IMR-90 (cell line): ENCODE results near the gene FN3KRP. TPM values are rescaled to one million over a fixed set of nuclear protein-coding genes. Genes with fewer than 3 reads are reported as not detected.

Source experiments
- ATAC-seq: fragments of 200-7000 bp; cut with Tn5 transposase; 2 replicates; pipeline ENCODE4 v1.9.1; 2020; ENCODE audit warnings: low read depth, mild to moderate bottlenecking, moderate library complexity
- BruUV-seq: library from RNA; stranded (reverse); fragments of 400-500 nt; replicated peaks from 2 replicates; lab custom pipeline; 2021; lab: Mats Ljungman, UMichigan
- CTCF ChIA-PET: fragments of 300-600 bp; formaldehyde crosslinking; extraction: SDS; loops from one replicate; lab custom pipeline; 2021; ENCODE audit warnings: antibody characterized with exemption; lab: Yijun Ruan, JAX
- POLR2A ChIA-PET: fragments of 300-600 bp; sonication (Branson Sonifier 250); formaldehyde crosslinking; loops from one replicate; lab custom pipeline; 2022; ENCODE audit warnings: antibody characterized with exemption; ENCODE audit not compliant: unreplicated experiment; lab: Charles Lee
- DNase-seq: peaks from one replicate; pipeline ENCODE4 v3.0.0; 2013
- H2AFZ ChIP-seq: replicated peaks from 2 replicates; pipeline ENCODE3; 2013; ENCODE audit warnings: low read length, mild to moderate bottlenecking; ENCODE audit not compliant: poor library complexity
- H2AK5ac ChIP-seq: 2 replicates; pipeline ENCODE4 v1.6.1; 2013; ENCODE audit warnings: low read depth, low read length, inconsistent platforms
- H2AK9ac ChIP-seq: replicated peaks from 2 replicates; pipeline ENCODE3; 2013; ENCODE audit warnings: mild to moderate bottlenecking, low read depth, low read length, moderate library complexity; ENCODE audit not compliant: poor library complexity
- H2BK120ac ChIP-seq: 2 replicates; pipeline ENCODE4 v1.6.1; 2013; ENCODE audit warnings: low read depth, low read length, inconsistent platforms
- H2BK15ac ChIP-seq: 3 replicates; pipeline ENCODE4 v1.6.1; 2013; ENCODE audit warnings: low read depth, low read length, inconsistent platforms
- H2BK20ac ChIP-seq: 2 replicates; pipeline ENCODE4 v1.6.1; 2013; ENCODE audit warnings: low read depth, mild to moderate bottlenecking, inconsistent platforms, low read length, moderate library complexity
- H2BK5ac ChIP-seq: 2 replicates; pipeline ENCODE4 v1.6.1; 2013; ENCODE audit warnings: mild to moderate bottlenecking, low read depth, low read length, inconsistent platforms; ENCODE audit not compliant: poor library complexity, severe bottlenecking
- H3K14ac ChIP-seq: replicated peaks from 2 replicates; pipeline ENCODE4 v1.6.1; 2013; ENCODE audit warnings: low read depth, low read length, inconsistent platforms
- H3K18ac ChIP-seq: 2 replicates; pipeline ENCODE4 v1.6.1; 2013; ENCODE audit warnings: low read depth, low read length, control low read depth
- H3K23ac ChIP-seq: 2 replicates; pipeline ENCODE4 v1.6.1; 2013; ENCODE audit warnings: low read depth, low read length, inconsistent platforms
- H3K27ac ChIP-seq: 2 replicates; pipeline ENCODE4 v1.5.1; 2013; ENCODE audit warnings: mild to moderate bottlenecking, control low read depth, low read length; ENCODE audit not compliant: insufficient read depth
- H3K27me3 ChIP-seq: 2 replicates; pipeline ENCODE4 v1.6.1; 2013; ENCODE audit warnings: low read length; ENCODE audit not compliant: control insufficient read depth, insufficient read depth
- H3K36me3 ChIP-seq: 2 replicates; pipeline ENCODE4 v1.6.1; 2013; ENCODE audit warnings: low read length, mixed read lengths; ENCODE audit not compliant: control insufficient read depth, insufficient read depth
- H3K4ac ChIP-seq: 2 replicates; pipeline ENCODE4 v1.6.1; 2013; ENCODE audit warnings: low read depth, low read length, inconsistent platforms
- H3K4me1 ChIP-seq: 2 replicates; pipeline ENCODE4 v1.6.1; 2013; ENCODE audit warnings: low read length, mixed read lengths; ENCODE audit not compliant: control insufficient read depth, insufficient read depth
- H3K4me2 ChIP-seq: 2 replicates; pipeline ENCODE4 v1.6.1; 2013; ENCODE audit warnings: low read depth, mild to moderate bottlenecking, control low read depth, low read length, moderate library complexity
- H3K4me3 ChIP-seq: 2 replicates; pipeline ENCODE4 v1.5.1; 2013; ENCODE audit warnings: low read depth, mild to moderate bottlenecking, control low read depth, low read length, moderate library complexity; ENCODE audit not compliant: insufficient read depth
- H3K56ac ChIP-seq: 2 replicates; pipeline ENCODE4 v1.6.1; 2013; ENCODE audit warnings: low read length, inconsistent platforms; ENCODE audit not compliant: insufficient read depth; ENCODE audit errors: extremely low read depth
- H3K79me1 ChIP-seq, 2 experiments: 2 replicates each; pipeline ENCODE4 v1.6.1; 2013; ENCODE audit warnings: low read length in 2 of 2, inconsistent platforms in 1 of 2, low read depth in 1 of 2
- H3K9ac ChIP-seq: 2 replicates; pipeline ENCODE4 v1.6.1; 2013; ENCODE audit warnings: low read depth, low read length, control low read depth
- H3K9me1 ChIP-seq: 2 replicates; pipeline ENCODE4 v1.6.1; 2013; ENCODE audit warnings: low read length, inconsistent platforms; ENCODE audit not compliant: insufficient read depth
- H3K9me3 ChIP-seq: 2 replicates; pipeline ENCODE4 v1.6.1; 2013; ENCODE audit warnings: low read length; ENCODE audit not compliant: control insufficient read depth, insufficient read depth
- H4K20me1 ChIP-seq: 2 replicates; pipeline ENCODE4 v1.6.1; 2013; ENCODE audit warnings: low read length, inconsistent platforms; ENCODE audit not compliant: insufficient read depth
- H4K5ac ChIP-seq: 2 replicates; pipeline ENCODE4 v1.6.1; 2013; ENCODE audit warnings: mild to moderate bottlenecking, low read depth, low read length, control low read depth
- H4K8ac ChIP-seq, 2 experiments: 2 replicates each; pipeline ENCODE4 v1.6.1; 2013; ENCODE audit warnings: low read depth in 2 of 2, low read length in 2 of 2, control low read depth in 1 of 2, inconsistent platforms in 1 of 2
- H4K91ac ChIP-seq: 2 replicates; pipeline ENCODE4 v1.6.1; 2013; ENCODE audit warnings: low read depth, low read length, inconsistent platforms; ENCODE audit not compliant: insufficient read depth
- BHLHE40 ChIP-seq: fragments of 150-350 bp; IDR thresholded peaks from 2 replicates; pipeline ENCODE4 v1.6.1; 2016; ENCODE audit warnings: mild to moderate bottlenecking, low read depth, low read length
- CEBPB ChIP-seq: IDR thresholded peaks from 2 replicates; pipeline ENCODE4 v1.6.1; 2012; ENCODE audit warnings: low read depth, low read length, improper control_type of control experiment
- CHD1 ChIP-seq: IDR thresholded peaks from 2 replicates; pipeline ENCODE4 v1.6.1; 2012; ENCODE audit warnings: low read depth, low read length, improper control_type of control experiment
- MAZ ChIP-seq: IDR thresholded peaks from 2 replicates; pipeline ENCODE4 v1.6.1; 2012; ENCODE audit warnings: low read depth, mild to moderate bottlenecking, low read length, improper control_type of control experiment, moderate library complexity, borderline replicate concordance
- WGBS, 2 experiments: methylation state at CpG; one replicate each; pipeline versions ENCODE4 v1.1.5 to v1.1.7; 2013; ENCODE audit warnings: missing lambda C conversion rate in 2 of 2; ENCODE audit not compliant: insufficient read length in 1 of 2; ENCODE audit errors: extremely low coverage in 2 of 2; 5-methylcytosine and 5-hydroxymethylcytosine counted together
- dilution Hi-C: fragments of 300-500 bp; cut with HindIII; formaldehyde crosslinking; loops from one replicate; pipeline ENCODE4 v1.14.3; 2018; ENCODE audit warnings: low sequenced_read_pairs; ENCODE audit not compliant: unreplicated experiment
- in situ Hi-C: fragments of 300-500 bp; cut with MboI; formaldehyde crosslinking; loops from 3 replicates; pipeline ENCODE4 v1.14.3; 2019; ENCODE audit warnings: low sequenced_read_pairs, inconsistent platforms, mixed read lengths
- intact Hi-C: fragments of 100-400 bp; cut with micrococcal nuclease; formaldehyde crosslinking; loops from 2 replicates; pipeline ENCODE4 v1.10.0; 2022
- polyA plus RNA-seq, 3 experiments: library from polyadenylated mRNA; depleted of rRNA; stranded (reverse); fragments of >200 nt; gene quantifications; 2 replicates each; pipeline ENCODE4 v1.2.3, GENCODE V29; 2012; ENCODE audit warnings: low replicate concordance in 1 of 3
- total RNA-seq: library from RNA; depleted of rRNA; stranded (reverse); fragments of >200 nt; gene quantifications from 2 replicates; pipeline ENCODE4 v1.2.3, GENCODE V29; 2012

Gene FN3KRP
- total and polyA plus RNA-seq, 2 of the 4 experiments (the other 2 are of a cell fraction), result 18.6 to 20.3 TPM

GRCh38 chr17:82722341-82723013 is 6.0 kb downstream of the FN3KRP start:
- no TSS peak for BruUV-seq
- CTCF ChIA-PET, result no interaction called here

More at GRCh38 chr17:82722341-82723013, 6.0 kb downstream of the FN3KRP start:
- TF ChIP-seq CHD1, result no peak
- TF ChIP-seq CEBPB, result 0 out of 2 replicates have a peak, but pooled peaks have one; percentile 22
- no peak for TF ChIP-seq MAZ
- TF ChIP-seq BHLHE40, result no peak
- H3K9me3 ChIP-seq, result no peaks in the 10 kb centered on the region
- no peak overlapping the region for H2BK20ac ChIP-seq
- in situ Hi-C loops (no loop called here), intact Hi-C loops (no loop called here), dilution Hi-C loops (no loop called here)
- 0 out of 2 replicates have a peak, but pooled peaks cover 3% of the 10 kb centered on the region for H4K20me1 ChIP-seq
- no peak overlapping the region for H3K4me3 ChIP-seq
- no peak overlapping the region for H3K9ac ChIP-seq
- peaks cover 10 to 21% of the 10 kb centered on the region in 2 experiments for H3K79me1 ChIP-seq
- no peak overlapping the region for H4K8ac ChIP-seq
- H2AK5ac ChIP-seq, result no peak overlapping the region
- H3K4ac ChIP-seq, result no peak overlapping the region
- H3K27me3 ChIP-seq, result no peaks in the 10 kb centered on the region
- 90% methylated on average over 4 of the region's 19 CpGs; no CpG with 5 or more reads in 1 of the 2 experiments for WGBS, 2 experiments
- DNase-seq (no peak), ATAC-seq (no peak)
- no peak overlapping the region for H3K14ac ChIP-seq
- no peak overlapping the region for H2BK15ac ChIP-seq
- no peak overlapping the region for H2BK5ac ChIP-seq
- H3K23ac ChIP-seq, result no peak overlapping the region
- no peak overlapping the region for H2BK120ac ChIP-seq
- H3K56ac ChIP-seq, result no peak overlapping the region
- H2AK9ac ChIP-seq, result no peak overlapping the region
- H3K9me1 ChIP-seq, result peaks cover 9% of the 10 kb centered on the region
- no peak overlapping the region for H4K91ac ChIP-seq
- no peak overlapping the region for H3K4me2 ChIP-seq
- no peak overlapping the region for H4K5ac ChIP-seq
- no peak overlapping the region for H3K18ac ChIP-seq
- peaks cover 34% of the 10 kb centered on the region for H3K36me3 ChIP-seq
- H2AFZ ChIP-seq, result no peak overlapping the region
- peaks cover 4% of the 10 kb centered on the region for H3K4me1 ChIP-seq
- H3K27ac ChIP-seq, result no peak overlapping the region
- POLR2A ChIA-PET, result no interaction called here
